Stimulated activated CD4-positive, alpha-beta T cell treated with anti-CD3 and anti-CD28 coated beads, Interleukin-15, amount 100 ng/mL, for 1 hour (primary cell): ENCODE measurements around the gene ERFL.
"Not testable (repeated sequence)": the region's sequence is repeated elsewhere in the genome, so short reads cannot be mapped to it uniquely, and the experiment has no call there.

Experiments used
- DNase-seq, 2 donors: peaks; one replicate each; pipeline ENCODE4 v3.0.0-alpha.2; 2020; ENCODE audit warnings: low read depth in 1 of 2, low spot score in 1 of 2

The ERFL gene

GRCh38 chr19:41879080-41879479 is 49.2 kb downstream of the ERFL start:
- DNase-seq: no peak

GRCh38 chr19:41877916-41878905 is 50.0 kb downstream of the ERFL start:
- no peak for DNase-seq

GRCh38 chr19:41876847-41877832 is 51.1 kb downstream of the ERFL start, which contains the start of gene CD79A:
Gene CD79A, plus strand, starts transcription at chr19:41877279. Its CDS starts 26 bp downstream, at chr19:41877305.
- no peak for DNase-seq

GRCh38 chr19:41875973-41876372 is 52.3 kb downstream of the ERFL start:
- DNase-seq: not testable (repeated sequence)

GRCh38 chr19:41872775-41873647 is 55.2 kb downstream of the ERFL start:
- DNase-seq: peak; percentile 42 to 61

GRCh38 chr19:41872384-41872774 is 55.9 kb downstream of the ERFL start:
- DNase-seq: no peak

- DNase-seq: peak in 1 of 2 donors; percentile 22
These were observed 56.5 kb downstream of the ERFL start for GRCh38 chr19:41871573-41872383.

GRCh38 chr19:41870401-41870873 is 57.8 kb downstream of the ERFL start:
- no peak for DNase-seq

- no peak for DNase-seq
These were observed 58.8 kb downstream of the ERFL start for GRCh38 chr19:41869374-41869955.

- DNase-seq: no peak
These were observed 59.3 kb downstream of the ERFL start for GRCh38 chr19:41868989-41869300.

GRCh38 chr19:41868120-41868988 is 59.9 kb downstream of the ERFL start:
- no peak for DNase-seq

- DNase-seq: no peak
These were observed 62.0 kb downstream of the ERFL start for GRCh38 chr19:41866284-41866683.

GRCh38 chr19:41864374-41864773 is 63.9 kb downstream of the ERFL start:
- no peak for DNase-seq

- no peak for DNase-seq
These were observed 64.9 kb downstream of the ERFL start for GRCh38 chr19:41863209-41863931.

GRCh38 chr19:41862445-41862986 is 65.7 kb downstream of the ERFL start:
- DNase-seq: no peak

- no peak for DNase-seq
These were observed 66.4 kb downstream of the ERFL start for GRCh38 chr19:41861846-41862245.

- DNase-seq: no peak
These were observed 67.0 kb downstream of the ERFL start for GRCh38 chr19:41861116-41861768.
